Karpas-422 (cell line): ENCODE data around the gene TOMM22. TPM values are rescaled to one million over a fixed set of nuclear protein-coding genes. Genes with fewer than 3 reads are reported as not detected.
A peak's percentile ranks its signal among the peaks of the same experiment; 100 is the strongest.

Source experiments
- DNase-seq: peaks from one replicate; pipeline ENCODE4 v3.0.0-alpha.2; 2015
- H2AFZ ChIP-seq: fragments of 200-600 bp; sonication (generic); 2 replicates; pipeline ENCODE4 v1.6.1; 2014; ENCODE audit warnings: antibody characterized with exemption, low read length, mixed read lengths
- H3K27ac ChIP-seq: fragments of 200-600 bp; sonication (generic); 2 replicates; pipeline ENCODE4 v1.5.1; 2014; ENCODE audit warnings: mild to moderate bottlenecking, low read length, moderate library complexity
- H3K27me3 ChIP-seq: fragments of 200-600 bp; sonication (generic); 2 replicates; pipeline ENCODE4 v1.6.1; 2014; ENCODE audit warnings: low read length, mixed read lengths
- H3K36me3 ChIP-seq: fragments of 200-600 bp; sonication (generic); 2 replicates; pipeline ENCODE4 v1.6.1; 2014; ENCODE audit warnings: low read length, mixed read lengths; ENCODE audit not compliant: insufficient read depth
- H3K4me1 ChIP-seq: fragments of 200-600 bp; sonication (generic); 2 replicates; pipeline ENCODE4 v1.6.1; 2014; ENCODE audit warnings: mild to moderate bottlenecking, low read length, mixed read lengths
- H3K4me2 ChIP-seq: fragments of 200-600 bp; sonication (generic); 2 replicates; pipeline ENCODE4 v1.6.1; 2014; ENCODE audit warnings: low read length, low read depth, mild to moderate bottlenecking; ENCODE audit not compliant: poor library complexity, severe bottlenecking
- H3K4me3 ChIP-seq: fragments of 200-600 bp; sonication (generic); 2 replicates; pipeline ENCODE4 v1.5.1; 2014; ENCODE audit warnings: mild to moderate bottlenecking, antibody characterized with exemption, low read length, mixed read lengths
- H3K79me2 ChIP-seq: fragments of 200-600 bp; sonication (generic); 2 replicates; pipeline ENCODE4 v1.6.1; 2014; ENCODE audit warnings: mild to moderate bottlenecking, low read length, mixed read lengths
- H3K9ac ChIP-seq: fragments of 200-600 bp; sonication (generic); 2 replicates; pipeline ENCODE4 v1.6.0; 2014; ENCODE audit warnings: low read length
- H3K9me2 ChIP-seq: fragments of 200-600 bp; sonication (generic), shearing (Covaris generic); replicated peaks from 2 replicates; pipeline ENCODE4 v1.6.0; 2014; ENCODE audit warnings: mild to moderate bottlenecking, low read length, moderate library complexity; ENCODE audit not compliant: insufficient read depth
- H3K9me3 ChIP-seq: fragments of 300-700, 200-600 bp; sonication (generic); 2 replicates; pipeline ENCODE4 v1.6.1; 2014; ENCODE audit warnings: low read length, mixed read lengths
- H4K20me1 ChIP-seq: fragments of 200-600 bp; sonication (generic); 2 replicates; pipeline ENCODE4 v1.6.1; 2014; ENCODE audit warnings: mild to moderate bottlenecking, antibody characterized with exemption, low read length, low read depth; ENCODE audit not compliant: insufficient read depth
- total RNA-seq: library from RNA; depleted of rRNA; stranded (reverse); fragments of >200 nt; shearing (Covaris generic); gene quantifications from 2 replicates; pipeline ENCODE4 v1.2.3, GENCODE V29; 2014; ENCODE audit warnings: low replicate concordance

TOMM22 gene
- total RNA-seq, 1 experiment from 2014 or later = 74.1 TPM

GRCh38 chr22:38698407-38699094, 16.8 kb downstream of the TOMM22 start:
- Histone ChIP-seq H3K27me3 (no peaks in the 10 kb centered on the region), H4K20me1 (no peaks in the 10 kb centered on the region), H3K4me3 (peak overlapping the region; percentile 80), H3K9me2 (no peaks in the 10 kb centered on the region), H3K27ac (no peak overlapping the region), H3K36me3 (no peaks in the 10 kb centered on the region; the same call in 1 of the 2 replicates), H2AFZ (no peak overlapping the region), H3K9me3 (no peaks in the 10 kb centered on the region), H3K4me2 (peak overlapping the region; percentile 87), H3K9ac (peak overlapping the region; percentile 92), H3K79me2 (peaks cover 65% of the 10 kb centered on the region), H3K4me1 (peaks cover 48% of the 10 kb centered on the region)
- DNase-seq = no peak

GRCh38 chr22:38699143-38699542, 17.4 kb downstream of the TOMM22 start:
- H3K9ac ChIP-seq = peak overlapping the region; percentile 92
- peaks cover 51% of the 10 kb centered on the region for H3K4me1 ChIP-seq
- peaks cover 59% of the 10 kb centered on the region for H3K79me2 ChIP-seq
- H3K9me3 ChIP-seq = no peaks in the 10 kb centered on the region
- no peaks in the 10 kb centered on the region for H3K9me2 ChIP-seq
- H3K4me2 ChIP-seq = peak overlapping the region; percentile 87
- H3K36me3 ChIP-seq = no peaks in the 10 kb centered on the region; the same call in 1 of the 2 replicates
- no peaks in the 10 kb centered on the region for H3K27me3 ChIP-seq
- DNase-seq = no peak
- peak overlapping the region; percentile 80 for H3K4me3 ChIP-seq
- no peaks in the 10 kb centered on the region for H4K20me1 ChIP-seq
- H2AFZ ChIP-seq = no peak overlapping the region
- H3K27ac ChIP-seq = no peak overlapping the region

DNA sequence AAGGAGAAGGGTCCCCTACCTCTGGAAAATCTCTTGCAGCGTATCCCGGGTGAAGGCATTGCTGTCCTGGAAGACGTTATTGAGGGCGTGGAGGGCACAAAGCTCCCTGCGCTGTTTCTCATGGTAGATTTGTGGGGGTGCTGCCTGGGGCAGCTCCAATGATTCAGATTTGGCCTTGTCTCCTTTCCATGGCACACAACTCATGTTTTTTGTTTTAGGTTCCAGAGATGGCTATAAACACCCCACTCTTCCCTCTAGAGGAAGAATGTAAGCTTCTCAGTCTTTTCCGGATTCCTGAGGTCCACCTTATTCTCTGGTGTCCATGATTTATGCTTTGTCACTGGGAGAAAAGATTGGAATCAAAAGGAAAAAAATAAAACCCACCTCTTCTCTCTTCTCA, 18.0 kb downstream of the TOMM22 start:
- peaks cover 56% of the 10 kb centered on the region for H3K79me2 ChIP-seq
- peak overlapping the region; percentile 92 for H3K9ac ChIP-seq
- no peak for DNase-seq
- peak overlapping the region; percentile 87 for H3K4me2 ChIP-seq
- no peaks in the 10 kb centered on the region for H4K20me1 ChIP-seq
- no peaks in the 10 kb centered on the region; the same call in 1 of the 2 replicates for H3K36me3 ChIP-seq
- H2AFZ ChIP-seq = no peak overlapping the region
- H3K27me3 ChIP-seq = no peaks in the 10 kb centered on the region
- peak overlapping the region; percentile 80 for H3K4me3 ChIP-seq
- peak overlapping the region; percentile 56; the same call in 1 of the 2 replicates for H3K27ac ChIP-seq
- peaks cover 56% of the 10 kb centered on the region for H3K4me1 ChIP-seq
- H3K9me3 ChIP-seq = no peaks in the 10 kb centered on the region
- H3K9me2 ChIP-seq = no peaks in the 10 kb centered on the region

DNA sequence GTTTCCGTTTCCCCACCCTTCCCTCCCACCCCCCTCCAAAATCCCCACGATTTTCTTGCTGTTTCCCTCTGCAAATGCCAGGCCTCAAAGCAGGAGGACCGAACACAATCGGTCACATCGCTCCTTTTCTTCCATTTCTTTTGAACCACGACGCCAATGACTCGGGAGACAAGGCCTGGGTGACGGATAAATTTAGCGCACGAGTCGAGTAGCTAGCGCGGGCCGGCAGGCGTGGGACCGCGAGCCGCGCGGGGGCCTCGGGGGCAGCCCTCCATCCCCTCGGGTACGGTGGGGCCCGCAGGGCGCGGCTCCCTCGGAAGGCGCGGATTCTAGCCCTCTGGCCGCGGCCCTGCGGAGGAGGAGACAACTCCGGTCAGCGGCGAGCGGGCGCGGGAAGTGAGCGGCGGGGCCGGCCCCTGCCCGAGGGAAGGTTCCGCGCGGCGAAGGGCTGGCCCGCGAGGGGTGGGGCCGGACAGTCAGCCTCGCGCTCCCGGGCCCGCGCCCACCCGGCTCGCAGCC, 18.6 kb downstream of the TOMM22 start:
- peak overlapping the region; percentile 56 for H3K27ac ChIP-seq
- peak; percentile 67 for DNase-seq
- peak overlapping the region; percentile 87 for H3K4me2 ChIP-seq
- peak overlapping the region; percentile 92 for H3K9ac ChIP-seq
- no peaks in the 10 kb centered on the region for H4K20me1 ChIP-seq
- H3K79me2 ChIP-seq = peaks cover 50% of the 10 kb centered on the region
- H3K9me3 ChIP-seq = no peaks in the 10 kb centered on the region
- peak overlapping the region; percentile 80 for H3K4me3 ChIP-seq
- peaks cover 60% of the 10 kb centered on the region for H3K4me1 ChIP-seq
- H3K27me3 ChIP-seq = no peaks in the 10 kb centered on the region
- no peaks in the 10 kb centered on the region; the same call in 1 of the 2 replicates for H3K36me3 ChIP-seq
- no peak overlapping the region for H2AFZ ChIP-seq
- no peaks in the 10 kb centered on the region for H3K9me2 ChIP-seq

- Histone ChIP-seq H3K79me2 (peaks cover 47% of the 10 kb centered on the region), H3K4me3 (peak within 1 kb of the TSS; percentile 80), H3K9me2 (no peaks in the 10 kb centered on the region), H3K9ac (peak within 1 kb of the TSS; percentile 92), H3K36me3 (no peaks in the 10 kb centered on the region; the same call in 1 of the 2 replicates), H3K27me3 (no peaks in the 10 kb centered on the region), H3K4me1 (peaks cover 60% of the 10 kb centered on the region), H2AFZ (peak within 1 kb of the TSS; percentile 34; the same call in 1 of the 2 replicates), H3K9me3 (no peaks in the 10 kb centered on the region), H3K4me2 (peak within 1 kb of the TSS; percentile 87), H4K20me1 (no peaks in the 10 kb centered on the region), H3K27ac (peak within 1 kb of the TSS; percentile 56)
- DNase-seq = peak; percentile 98
Observed at GRCh38 chr22:38700789-38701628, 19.3 kb downstream of the TOMM22 start, which contains the start of gene JOSD1. JOSD1 (minus strand) TSS chr22:38700943; CDS start chr22:38699987, 956 bp downstream.

- H3K9ac ChIP-seq = peak overlapping the region; percentile 66
- no peaks in the 10 kb centered on the region for H3K9me2 ChIP-seq
- H4K20me1 ChIP-seq = peaks cover 17% of the 10 kb centered on the region; the same call in 1 of the 2 replicates
- peak overlapping the region; percentile 70 for H3K4me3 ChIP-seq
- peaks cover 54% of the 10 kb centered on the region for H3K4me1 ChIP-seq
- peaks cover 47% of the 10 kb centered on the region for H3K79me2 ChIP-seq
- no peak for DNase-seq
- H3K4me2 ChIP-seq = peak overlapping the region; percentile 97
- H3K36me3 ChIP-seq = peaks cover 3% of the 10 kb centered on the region; the same call in 1 of the 2 replicates
- peak overlapping the region; percentile 81 for H3K27ac ChIP-seq
- no peaks in the 10 kb centered on the region for H3K27me3 ChIP-seq
- peak overlapping the region; percentile 29 for H2AFZ ChIP-seq
- H3K9me3 ChIP-seq = no peaks in the 10 kb centered on the region
Observed at GRCh38 chr22:38704654-38705234, 23.0 kb downstream of the TOMM22 start.

DNA sequence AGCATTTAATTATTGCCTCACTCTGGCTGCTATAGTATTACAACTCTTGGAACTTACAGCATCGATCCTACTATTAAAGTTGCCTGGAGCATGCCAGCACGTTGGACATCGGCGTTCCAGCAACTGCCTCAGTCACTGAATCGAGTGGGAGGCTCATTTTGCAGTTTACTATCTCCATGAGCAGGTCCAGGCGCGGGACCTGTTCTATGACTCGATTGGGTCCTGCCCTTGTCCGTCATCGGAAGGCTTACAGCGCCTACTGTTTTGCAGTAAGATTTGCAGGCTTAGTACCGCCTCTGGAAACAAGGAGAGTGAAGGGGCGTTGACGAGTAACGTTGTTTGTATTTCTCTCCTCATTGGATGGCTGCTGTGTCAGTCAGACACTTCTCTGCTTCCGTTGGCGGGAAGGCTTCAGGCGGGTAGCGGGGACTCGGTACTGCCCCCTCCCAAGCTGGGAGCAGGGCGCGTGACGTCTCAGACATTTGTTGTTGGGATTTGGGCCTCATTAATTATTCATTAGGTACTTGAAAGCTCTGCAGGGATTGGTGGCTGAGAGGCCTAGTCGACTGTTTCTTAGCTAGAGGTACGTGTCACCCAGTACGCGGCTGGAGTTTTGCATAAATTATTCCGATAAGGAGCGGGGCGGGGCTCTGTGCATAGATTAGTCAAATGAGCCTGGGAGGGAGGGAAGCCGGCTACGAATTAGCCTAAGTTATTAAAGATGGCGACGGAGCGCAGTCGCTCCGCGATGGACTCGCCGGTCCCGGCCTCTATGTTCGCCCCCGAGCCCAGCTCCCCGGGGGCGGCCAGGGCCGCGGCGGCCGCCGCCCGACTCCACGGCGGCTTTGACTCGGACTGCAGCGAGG, 23.7 kb downstream of the TOMM22 start, which contains the start of gene GTPBP1:
Gene GTPBP1 (plus strand): TSS at position 710 of the 866 bp plus-strand sequence. CDS start 12 bp downstream, at position 722.
- H3K4me1 ChIP-seq = peaks cover 59% of the 10 kb centered on the region
- H3K4me3 ChIP-seq = peak within 1 kb of the TSS; percentile 79
- peak within 1 kb of the TSS; percentile 29 for H2AFZ ChIP-seq
- peaks cover 24% of the 10 kb centered on the region for H4K20me1 ChIP-seq
- DNase-seq = peak; percentile 100
- peak within 1 kb of the TSS; percentile 81 for H3K27ac ChIP-seq
- no peaks in the 10 kb centered on the region for H3K9me3 ChIP-seq
- H3K4me2 ChIP-seq = peak within 1 kb of the TSS; percentile 97
- H3K36me3 ChIP-seq = peaks cover 10% of the 10 kb centered on the region; the same call in 1 of the 2 replicates
- no peaks in the 10 kb centered on the region for H3K27me3 ChIP-seq
- peaks cover 47% of the 10 kb centered on the region for H3K79me2 ChIP-seq
- no peaks in the 10 kb centered on the region for H3K9me2 ChIP-seq
- peak within 1 kb of the TSS; percentile 95 for H3K9ac ChIP-seq
